ENCODE measurements around the gene SPATA17.

Gene SPATA17

GRCh38 chr1:217812175-217812574, 181.0 kb downstream of the SPATA17 start:
- no peak overlapping the region for H3K4me3 ChIP-seq (ENCODE audit: low read depth, low read length)
- DNase-seq (ENCODE audit: low read depth), result no peak

GRCh38 chr1:217813031-217813430, 181.9 kb downstream of the SPATA17 start:
- no peak for DNase-seq (ENCODE audit: low read depth)
- no peak overlapping the region for H3K4me3 ChIP-seq (ENCODE audit: low read depth, low read length)

- no peak overlapping the region for H3K4me3 ChIP-seq (ENCODE audit: low read depth, low read length)
- no peak for DNase-seq (ENCODE audit: low read depth)
These were observed 206.5 kb downstream of the SPATA17 start for GRCh38 chr1:217837691-217838090.

DNA sequence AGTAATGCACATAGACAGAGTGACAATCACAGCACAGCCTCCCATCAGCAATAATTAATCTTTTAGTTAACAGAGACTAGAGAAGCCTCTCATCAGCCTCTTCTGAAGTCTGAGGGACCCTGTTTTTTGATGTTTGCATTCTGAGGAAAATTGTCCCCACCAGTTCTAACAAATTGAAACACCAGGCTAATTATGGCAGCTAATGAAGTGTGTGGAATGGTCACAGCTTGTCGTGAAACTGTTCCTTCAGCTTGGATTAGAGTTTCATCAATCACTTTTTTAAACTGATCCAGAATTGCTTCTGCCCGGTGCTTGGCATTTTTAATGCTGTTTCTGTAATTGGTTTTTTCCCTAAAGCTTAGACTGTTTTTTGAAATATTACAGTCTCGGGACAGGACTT, 208.0 kb downstream of the SPATA17 start:
- no peak overlapping the region for H3K4me3 ChIP-seq (ENCODE audit: low read depth, low read length)
- DNase-seq (ENCODE audit: low read depth), result no peak

DNA sequence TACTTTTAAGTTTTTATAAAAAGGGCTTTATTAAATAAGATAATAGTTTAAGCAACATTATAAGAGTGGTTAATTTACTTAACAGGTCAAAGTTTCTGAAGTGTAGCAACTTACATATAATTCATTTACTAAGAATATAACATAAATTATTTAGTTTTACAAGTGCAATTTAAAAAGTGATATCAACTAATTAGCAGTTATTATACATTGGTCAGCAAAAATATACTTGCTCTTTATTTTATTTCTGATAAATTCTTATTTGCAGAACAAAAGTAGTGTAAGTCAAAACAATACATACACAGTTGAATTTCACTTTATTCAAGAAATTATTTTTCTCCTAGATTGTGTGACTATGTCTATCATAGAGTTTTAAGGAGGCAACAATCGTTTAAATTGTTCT, 215.6 kb downstream of the SPATA17 start:
- no peak overlapping the region for H3K4me3 ChIP-seq (ENCODE audit: low read depth, low read length)
- no peak for DNase-seq (ENCODE audit: low read depth)

- DNase-seq (ENCODE audit: low read depth), result no peak
- H3K4me3 ChIP-seq (ENCODE audit: low read depth, low read length), result no peak overlapping the region
These were observed 216.5 kb downstream of the SPATA17 start for GRCh38 chr1:217847643-217848042.

DNA sequence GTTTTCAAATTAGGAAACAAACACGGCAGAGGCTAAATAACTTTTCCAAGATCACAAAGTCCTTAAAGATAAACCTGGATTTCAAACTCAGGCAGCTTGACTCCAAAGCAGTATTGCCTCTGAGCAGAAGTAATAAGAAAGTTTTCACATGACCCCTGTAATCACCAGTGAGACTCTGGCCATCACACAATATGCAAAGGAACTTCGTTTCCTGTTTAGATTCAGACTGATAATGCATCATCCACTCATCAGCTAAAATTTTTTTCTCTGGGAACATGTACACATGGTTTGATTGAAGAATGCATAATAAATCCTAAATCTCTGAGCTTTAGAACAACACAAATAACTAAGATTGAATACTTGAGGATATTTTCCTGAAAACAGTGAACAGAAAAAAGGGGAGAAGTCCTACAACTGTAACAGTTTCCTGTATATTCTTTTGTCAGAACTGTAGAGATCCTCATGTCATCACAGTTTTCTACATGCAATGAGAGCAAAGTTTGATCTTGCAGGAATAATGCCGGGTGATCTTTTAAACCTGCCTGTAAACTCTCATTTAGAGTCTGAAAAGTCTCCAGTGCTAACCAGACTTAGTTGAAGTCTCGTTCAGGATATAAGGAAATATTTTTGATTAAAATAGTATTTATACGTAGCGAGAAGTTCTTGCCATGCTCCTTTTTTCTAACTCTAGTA, 225.3 kb downstream of the SPATA17 start:
- no peak overlapping the region for H3K4me3 ChIP-seq (ENCODE audit: low read depth, low read length)
- no peak for DNase-seq (ENCODE audit: low read depth)

- peak; percentile 15 for DNase-seq (ENCODE audit: low read depth)
- no peak overlapping the region for H3K4me3 ChIP-seq (ENCODE audit: low read depth, low read length)
These were observed 225.9 kb downstream of the SPATA17 start for GRCh38 chr1:217857061-217857460.

- no peak for DNase-seq (ENCODE audit: low read depth)
- no peak overlapping the region for H3K4me3 ChIP-seq (ENCODE audit: low read depth, low read length)
These were observed 230.5 kb downstream of the SPATA17 start for GRCh38 chr1:217861658-217862057.

- H3K4me3 ChIP-seq (ENCODE audit: low read depth, low read length), result no peak overlapping the region
- no peak for DNase-seq (ENCODE audit: low read depth)
These were observed 236.4 kb downstream of the SPATA17 start for GRCh38 chr1:217867446-217867995.

- DNase-seq (ENCODE audit: low read depth), result no peak
- H3K4me3 ChIP-seq (ENCODE audit: low read depth, low read length), result no peak overlapping the region
These were observed 240.8 kb downstream of the SPATA17 start for GRCh38 chr1:217871955-217872354.

DNA sequence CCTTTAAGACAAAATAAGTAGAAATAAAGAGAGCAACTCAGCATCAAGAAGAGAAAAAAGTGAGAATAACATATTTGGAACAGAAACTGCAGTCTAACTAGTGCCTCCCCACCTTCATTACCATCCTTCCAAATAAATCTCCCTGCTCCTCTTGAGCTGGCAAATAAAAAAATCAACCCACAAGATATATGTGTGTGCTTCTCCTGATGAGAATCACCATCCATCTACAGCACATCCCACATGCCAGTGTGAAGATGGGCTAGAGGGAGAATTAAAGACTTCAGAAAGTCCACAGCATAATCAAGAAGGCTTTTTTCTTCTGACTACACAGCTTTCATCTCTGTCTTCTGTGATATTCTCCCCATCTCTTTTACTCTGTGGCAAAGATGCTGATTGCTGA, 244.1 kb downstream of the SPATA17 start:
- no peak for DNase-seq (ENCODE audit: low read depth)
- no peak overlapping the region for H3K4me3 ChIP-seq (ENCODE audit: low read depth, low read length)

DNA sequence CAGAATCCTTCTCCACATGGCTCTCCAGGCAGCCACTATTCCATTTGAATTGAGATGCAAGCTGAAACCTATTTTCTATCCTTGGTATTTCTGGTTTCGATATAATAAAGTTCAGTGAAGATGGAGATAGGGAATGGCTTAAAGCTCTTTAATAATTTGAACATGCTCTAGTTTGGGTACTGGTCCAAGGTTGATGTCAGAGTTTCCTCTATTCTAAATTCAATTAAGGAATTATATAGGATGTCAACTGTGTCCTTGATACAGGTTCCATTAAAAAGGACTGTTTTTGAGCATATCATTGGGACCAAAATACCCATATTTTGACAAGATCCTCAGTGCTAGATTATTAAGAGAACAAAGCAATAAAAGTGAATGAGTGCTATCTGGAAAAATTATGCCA, 245.3 kb downstream of the SPATA17 start:
- no peak for DNase-seq (ENCODE audit: low read depth)
- H3K4me3 ChIP-seq (ENCODE audit: low read depth, low read length), result no peak overlapping the region

DNA sequence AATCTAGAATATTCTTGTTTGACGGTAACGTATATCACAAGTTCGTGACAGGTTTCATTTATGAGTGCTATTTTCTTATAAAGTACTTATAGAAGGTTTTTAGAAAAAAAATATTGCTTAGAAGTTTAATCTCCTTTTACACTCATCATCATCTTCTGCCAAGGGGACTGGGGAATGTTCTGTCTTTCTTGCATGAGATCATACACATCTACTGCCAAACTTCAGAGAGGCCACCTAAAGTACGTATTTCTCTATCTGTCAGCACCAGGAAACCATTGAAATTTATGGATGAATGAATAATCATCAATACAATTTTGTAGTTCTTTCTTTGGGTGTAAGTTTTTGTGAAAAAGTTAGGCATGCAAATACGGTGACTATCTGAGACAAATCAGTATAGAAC, 245.8 kb downstream of the SPATA17 start:
- peak; percentile 56 for DNase-seq (ENCODE audit: low read depth)
- H3K4me3 ChIP-seq (ENCODE audit: low read depth, low read length), result no peak overlapping the region

GRCh38 chr1:217881131-217881543, 250.0 kb downstream of the SPATA17 start:
- peak; percentile 53 for DNase-seq (ENCODE audit: low read depth)
- H3K4me3 ChIP-seq (ENCODE audit: low read depth, low read length), result no peak overlapping the region

GRCh38 chr1:217881607-217882332, 250.6 kb downstream of the SPATA17 start:
- peak; percentile 25 for DNase-seq (ENCODE audit: low read depth)
- no peak overlapping the region for H3K4me3 ChIP-seq (ENCODE audit: low read depth, low read length)

DNA sequence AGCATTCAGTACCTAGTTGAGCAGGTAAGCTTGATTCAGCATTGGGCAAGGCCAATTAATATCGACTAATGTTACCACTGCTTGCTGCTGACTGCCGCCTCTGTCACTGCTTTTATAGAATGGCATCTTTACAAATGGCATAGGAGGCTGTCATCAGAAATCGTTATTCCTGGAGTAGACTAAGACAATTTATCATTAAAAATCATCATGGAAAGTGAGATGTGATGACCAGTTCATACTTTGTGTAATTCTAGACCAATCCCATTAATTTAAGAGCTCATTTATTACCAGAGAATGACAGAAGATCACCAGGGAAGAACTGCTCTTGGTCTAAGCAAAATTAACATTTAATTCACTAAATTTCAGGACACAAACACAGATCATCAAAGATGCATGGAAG, 254.0 kb downstream of the SPATA17 start:
- no peak for DNase-seq (ENCODE audit: low read depth)
- no peak overlapping the region for H3K4me3 ChIP-seq (ENCODE audit: low read depth, low read length)

DNA sequence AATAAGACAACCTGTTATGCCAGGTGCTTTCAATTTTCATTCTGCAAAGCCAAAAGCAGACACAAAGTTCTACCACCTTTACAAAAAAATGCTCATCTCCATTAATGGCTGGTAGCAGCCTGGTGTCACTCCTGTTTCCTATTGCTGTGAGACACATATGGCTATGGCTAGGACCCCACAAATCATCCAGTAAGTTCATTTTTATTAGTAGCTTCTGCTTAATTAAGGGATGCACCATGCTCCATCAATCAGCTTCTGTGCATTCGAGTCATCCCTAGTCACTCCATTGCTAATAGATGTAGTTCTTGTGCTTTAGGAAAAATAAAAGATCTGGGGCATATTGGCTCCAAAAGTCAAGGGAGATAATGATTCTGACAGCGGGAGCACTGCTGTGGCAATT, 257.2 kb downstream of the SPATA17 start:
- no peak for DNase-seq (ENCODE audit: low read depth)
- H3K4me3 ChIP-seq (ENCODE audit: low read depth, low read length), result no peak overlapping the region

DNA sequence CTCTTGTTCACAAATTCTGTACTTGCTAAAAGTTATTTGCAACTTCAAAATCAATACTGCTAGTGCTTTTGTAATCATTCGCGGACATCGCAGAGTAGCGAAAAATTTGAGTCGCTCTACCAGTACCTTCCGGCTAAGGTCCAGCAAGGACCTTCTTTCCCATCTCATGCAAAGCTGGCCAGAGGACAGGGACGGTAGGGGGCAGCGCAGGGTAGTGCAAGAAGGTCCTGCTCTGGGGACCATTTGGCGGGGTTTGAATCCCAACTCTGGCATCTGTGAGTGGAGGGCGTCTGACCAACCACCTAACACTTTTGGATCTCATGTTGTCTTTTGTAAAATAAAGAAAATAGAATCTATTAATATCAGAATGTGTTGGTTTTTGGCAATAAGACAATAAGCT, 258.3 kb downstream of the SPATA17 start:
- no peak overlapping the region for H3K4me3 ChIP-seq (ENCODE audit: low read depth, low read length)
- no peak for DNase-seq (ENCODE audit: low read depth)

DNA sequence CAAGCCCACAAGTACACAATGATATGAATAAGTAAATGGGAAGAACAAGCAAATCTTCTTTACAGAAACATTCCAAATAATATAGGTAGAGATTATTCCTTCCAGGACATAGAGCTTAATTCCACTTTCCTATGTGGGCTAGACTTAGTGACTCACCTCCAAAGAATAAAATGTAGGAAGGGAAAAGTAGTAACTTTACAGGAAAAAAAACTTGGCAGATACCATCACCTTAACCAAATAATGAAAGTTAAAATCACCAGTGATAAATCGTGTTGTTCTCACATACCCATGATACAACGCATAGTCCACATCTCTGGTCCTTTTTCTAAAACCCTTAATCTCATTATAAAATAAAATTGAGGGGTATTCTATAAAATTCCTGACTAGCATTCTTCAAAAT, 260.8 kb downstream of the SPATA17 start:
- DNase-seq (ENCODE audit: low read depth), result no peak

DNA sequence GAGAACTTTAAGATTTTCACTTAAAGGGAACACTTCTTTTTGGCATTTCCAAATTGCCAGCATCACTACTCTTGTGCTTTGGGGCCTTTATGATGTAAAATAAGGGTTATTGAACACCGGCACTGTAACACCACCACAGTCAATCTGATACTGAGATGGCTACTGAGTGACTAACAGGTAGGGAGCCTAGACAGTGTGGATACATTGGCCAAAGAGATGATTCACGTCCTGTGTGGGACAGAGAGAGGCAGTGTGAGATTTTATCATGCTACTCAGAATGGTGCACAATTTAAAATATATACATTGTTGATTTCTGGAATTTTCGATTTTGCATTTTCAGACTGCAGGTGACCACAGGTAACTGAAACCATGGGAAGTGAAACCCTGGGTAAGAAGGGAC, 261.6 kb downstream of the SPATA17 start:
- no peak overlapping the region for H3K4me3 ChIP-seq (ENCODE audit: low read depth, low read length)
- DNase-seq (ENCODE audit: low read depth), result no peak

More for the DNA sequence above, 260.8 kb downstream of the SPATA17 start:
- H3K4me3 ChIP-seq (ENCODE audit: low read depth, low read length), result no peak overlapping the region

All from skeletal muscle cell (primary cell).